Femur (tissue), 1 donor: ENCODE measurements around the gene APOOL.
"Not testable (repeated sequence)": the region's sequence is repeated elsewhere in the genome, so short reads cannot be mapped to it uniquely, and the experiment has no call there.

ENCODE experiments used
- DNase-seq: peaks from one replicate; pipeline ENCODE4 v3.0.0-alpha.2; 2017

The APOOL gene

GRCh38 chrX:85003655-85004244 lies at the start of gene APOOL:
Gene APOOL, plus strand, starts transcription at chrX:85003877. Its CDS starts 36 bp downstream, at chrX:85003913.
- peak; percentile 94 for DNase-seq

- no peak for DNase-seq
Measured at GRCh38 chrX:84956304-84956703, 47.4 kb upstream of the APOOL start.

GRCh38 chrX:84974803-84975202 lies 28.9 kb upstream of the APOOL start:
- DNase-seq, result no peak

GRCh38 chrX:84991739-84992138 lies 11.9 kb upstream of the APOOL start:
- DNase-seq, result not testable (repeated sequence)

- DNase-seq, result no peak
Measured at GRCh38 chrX:84993150-84993549, 10.5 kb upstream of the APOOL start.

GRCh38 chrX:85001344-85001743 lies 2.3 kb upstream of the APOOL start:
- DNase-seq, result no peak

- no peak for DNase-seq
Measured at GRCh38 chrX:85004255-85004654, 578 bp downstream of the APOOL start.

GRCh38 chrX:85012098-85012497 lies 8.4 kb downstream of the APOOL start:
- DNase-seq, result no peak

- DNase-seq, result not testable (repeated sequence)
Measured at GRCh38 chrX:85015351-85015750, 11.7 kb downstream of the APOOL start.

- DNase-seq, result no peak
Measured at GRCh38 chrX:85017721-85018120, 14.0 kb downstream of the APOOL start.

GRCh38 chrX:85018471-85018870 lies 14.8 kb downstream of the APOOL start:
- no peak for DNase-seq

GRCh38 chrX:85020216-85020615 lies 16.5 kb downstream of the APOOL start:
- no peak for DNase-seq

GRCh38 chrX:85024044-85024443 lies 20.4 kb downstream of the APOOL start:
- DNase-seq, result no peak

- DNase-seq, result no peak
Measured at GRCh38 chrX:85024562-85024961, 20.9 kb downstream of the APOOL start.

GRCh38 chrX:85026170-85026569 lies 22.5 kb downstream of the APOOL start:
- DNase-seq, result no peak

- no peak for DNase-seq
Measured at GRCh38 chrX:85029043-85029442, 25.4 kb downstream of the APOOL start.

- DNase-seq, result no peak
Measured at GRCh38 chrX:85031505-85031904, 27.8 kb downstream of the APOOL start.

- DNase-seq, result no peak
Measured at GRCh38 chrX:85037114-85037513, 33.4 kb downstream of the APOOL start.

- no peak for DNase-seq
Measured at GRCh38 chrX:85051627-85052026, 48.0 kb downstream of the APOOL start.

GRCh38 chrX:85052205-85052604 lies 48.5 kb downstream of the APOOL start:
- DNase-seq, result no peak

- no peak for DNase-seq
Measured at GRCh38 chrX:85052636-85053343, 49.1 kb downstream of the APOOL start.

- no peak for DNase-seq
Measured at GRCh38 chrX:85065512-85066198, 62.0 kb downstream of the APOOL start.

- DNase-seq, result not testable (repeated sequence)
Measured at GRCh38 chrX:85077247-85077646, 73.6 kb downstream of the APOOL start.

GRCh38 chrX:85084770-85085393 lies 81.2 kb downstream of the APOOL start:
- DNase-seq, result no peak
